HUDEP-2 (cell line): ENCODE data around the gene OFD1.
A peak's percentile ranks its signal among the peaks of the same experiment; 100 is the strongest.

Source experiments
- DNase-seq, 76 experiments: peaks; one replicate each; lab custom pipeline; 2025; ENCODE audit not compliant: unreplicated experiment in 76 of 76; lab: John Stamatoyannopoulos, UW

Gene OFD1

GRCh38 chrX:13750812-13751211 lies 16.3 kb downstream of the OFD1 start:
- DNase-seq: no peak

- DNase-seq: no peak
These were observed 17.6 kb downstream of the OFD1 start for GRCh38 chrX:13752141-13752540.

- no peak for DNase-seq
These were observed 18.1 kb downstream of the OFD1 start for GRCh38 chrX:13752646-13753045.

- no peak for DNase-seq
These were observed 20.2 kb downstream of the OFD1 start for GRCh38 chrX:13754765-13755164.

GRCh38 chrX:13755254-13755653 lies 20.7 kb downstream of the OFD1 start:
- DNase-seq: no peak

- DNase-seq: no peak
These were observed 21.8 kb downstream of the OFD1 start for GRCh38 chrX:13756381-13756780.

- no peak for DNase-seq
These were observed 24.7 kb downstream of the OFD1 start for GRCh38 chrX:13759152-13759718.

- no peak for DNase-seq
These were observed 25.9 kb downstream of the OFD1 start for GRCh38 chrX:13760426-13760825.

GRCh38 chrX:13761606-13762414 lies 27.3 kb downstream of the OFD1 start:
- peak in 1 of 76 experiments; percentile 1 for DNase-seq

- DNase-seq: no peak
These were observed 28.9 kb downstream of the OFD1 start for GRCh38 chrX:13763489-13763888.

- DNase-seq: no peak
These were observed 29.7 kb downstream of the OFD1 start for GRCh38 chrX:13764281-13764680.

- DNase-seq: no peak
These were observed 30.2 kb downstream of the OFD1 start for GRCh38 chrX:13764765-13765164.

- no peak for DNase-seq
These were observed 34.4 kb downstream of the OFD1 start for GRCh38 chrX:13768939-13769338.

- no peak for DNase-seq
These were observed 35.5 kb downstream of the OFD1 start for GRCh38 chrX:13770013-13770535.

GRCh38 chrX:13774696-13775095 lies 40.1 kb downstream of the OFD1 start:
- no peak for DNase-seq

- DNase-seq: no peak
These were observed 41.3 kb downstream of the OFD1 start for GRCh38 chrX:13775837-13776236.

GRCh38 chrX:13776387-13776786 lies 41.8 kb downstream of the OFD1 start:
- DNase-seq: no peak

GRCh38 chrX:13778916-13779315 lies 44.4 kb downstream of the OFD1 start:
- no peak for DNase-seq

GRCh38 chrX:13780868-13781427 lies 46.4 kb downstream of the OFD1 start:
- no peak for DNase-seq

GRCh38 chrX:13786048-13786447 lies 51.5 kb downstream of the OFD1 start:
- no peak for DNase-seq

- DNase-seq: no peak
These were observed 55.9 kb downstream of the OFD1 start for GRCh38 chrX:13790206-13791131.
